ENCODE measurements around the gene GGT1. TPM values are rescaled to one million over a fixed set of nuclear protein-coding genes. Genes with fewer than 3 reads are reported as not detected.

GGT1 gene
- total RNA-seq, 1 experiment from 2014 or later: 0.63 TPM

GRCh38 chr22:24565077-24565476, 37.9 kb upstream of the GGT1 start:
- H3K36me3 Mint-ChIP-seq (ENCODE audit: insufficient read depth, unreplicated experiment): peaks cover 86% of the 10 kb centered on the region
- DNase-seq (ENCODE audit: unreplicated experiment): no peak
- peaks cover 11% of the 10 kb centered on the region for H3K4me1 Mint-ChIP-seq (ENCODE audit: insufficient read depth, unreplicated experiment)
- CTCF ChIA-PET: no interaction called here
- H3K4me3 Mint-ChIP-seq (ENCODE audit: unreplicated experiment): no peak overlapping the region
- TF ChIP-seq CTCF (IDR thresholded peaks at IDR 0.05; ENCODE audit: unreplicated experiment): no peak
- no peaks in the 10 kb centered on the region for H3K9me3 Mint-ChIP-seq (ENCODE audit: unreplicated experiment)
- no TSS peak for BruUV-seq (replicated peaks)
- POLR2A ChIA-PET: interaction anchor here (1.1 to 2.9 kb wide), 2 partner anchors 10 to 12 kb away, joined by 5 to 11 read pairs; partner anchors contain the start of gene GUCD1
- H3K27me3 Mint-ChIP-seq (ENCODE audit: insufficient read depth, unreplicated experiment): no peaks in the 10 kb centered on the region
- H3K27ac Mint-ChIP-seq (ENCODE audit: low read depth, unreplicated experiment): no peak overlapping the region
- intact Hi-C loops (cut with micrococcal nuclease): no loop called here

DNA sequence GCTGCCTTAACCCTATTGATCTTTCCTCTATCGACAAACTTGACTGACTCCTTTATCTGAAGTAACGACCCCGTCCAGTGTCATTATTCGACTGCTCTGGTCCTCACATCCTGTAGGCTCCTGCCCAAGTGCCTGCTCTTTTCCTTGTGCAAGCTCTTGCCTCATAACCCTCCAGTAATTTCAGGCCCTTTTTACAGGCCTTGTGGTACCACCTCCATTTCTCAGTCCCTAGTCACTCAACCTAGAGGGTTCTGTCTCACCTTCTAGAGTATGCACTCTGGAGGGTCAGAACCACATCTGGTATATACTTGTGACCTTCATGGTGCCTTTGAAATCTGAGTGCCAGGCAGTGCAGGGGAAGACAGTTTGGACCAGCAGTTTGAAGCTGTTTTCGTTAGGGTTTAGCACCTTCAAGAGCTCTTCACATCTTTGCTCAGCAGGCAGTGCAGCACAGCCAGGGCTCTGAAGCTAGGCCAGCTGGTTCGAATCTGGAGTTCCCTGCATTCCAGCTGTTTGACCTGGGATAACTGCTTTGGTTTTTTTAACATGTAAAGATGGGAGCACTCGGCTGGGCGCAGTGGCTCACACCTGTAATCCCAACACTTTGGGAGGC, 36.0 kb upstream of the GGT1 start:
- Mint-ChIP-seq H3K4me1 (ENCODE audit: insufficient read depth, unreplicated experiment) (peaks cover 11% of the 10 kb centered on the region), H3K36me3 (ENCODE audit: insufficient read depth, unreplicated experiment) (peaks cover 84% of the 10 kb centered on the region), H3K9me3 (ENCODE audit: unreplicated experiment) (no peaks in the 10 kb centered on the region), H3K4me3 (ENCODE audit: unreplicated experiment) (no peak overlapping the region), H3K27ac (ENCODE audit: low read depth, unreplicated experiment) (no peak overlapping the region), H3K27me3 (ENCODE audit: insufficient read depth, unreplicated experiment) (no peaks in the 10 kb centered on the region)
- intact Hi-C loops (cut with micrococcal nuclease): no loop called here
- no peak for DNase-seq (ENCODE audit: unreplicated experiment)
- BruUV-seq (replicated peaks): no TSS peak
- ChIA-PET POLR2A (interaction anchor here (0.6 to 4.3 kb wide), 2 partner anchors 10 to 13 kb away, joined by 3 to 24 read pairs; partner anchors contain the start of gene GUCD1), CTCF (interaction anchor here (1.3 to 1.7 kb wide), 2 partner anchors 10 kb away, joined by 3 to 5 read pairs; no protein-coding TSS in a partner anchor)
- no peak for TF ChIP-seq CTCF (IDR thresholded peaks at IDR 0.05; ENCODE audit: unreplicated experiment)

GRCh38 chr22:24567668-24568067, 35.3 kb upstream of the GGT1 start:
- POLR2A ChIA-PET: interaction anchor here (4.3 kb wide), 1 partner anchor 13 kb away, joined by 24 read pairs; the partner anchor contains the start of gene GUCD1

DNA sequence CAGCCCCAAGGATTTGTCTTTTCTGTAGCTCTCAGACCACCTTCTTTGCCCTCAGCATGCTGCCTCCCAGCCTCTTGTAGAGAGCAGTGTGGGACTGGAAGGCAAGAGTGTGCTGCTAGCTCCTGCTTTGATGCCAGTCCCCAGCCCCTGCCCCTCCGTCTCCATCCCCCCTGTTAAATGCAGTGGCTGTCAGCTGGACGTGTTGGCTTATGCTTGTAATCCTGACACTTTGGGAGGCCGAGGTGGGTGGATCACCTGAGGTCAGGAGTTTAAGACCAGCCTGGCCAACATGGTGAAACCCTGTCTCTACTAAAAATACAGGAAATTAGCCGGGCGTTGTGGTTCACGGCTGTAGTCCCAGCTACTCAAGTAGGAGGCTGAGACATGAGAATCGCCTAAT, 31.7 kb upstream of the GGT1 start:
- Mint-ChIP-seq H3K9me3 (ENCODE audit: unreplicated experiment) (no peaks in the 10 kb centered on the region), H3K4me3 (ENCODE audit: unreplicated experiment) (no peak overlapping the region), H3K27ac (ENCODE audit: low read depth, unreplicated experiment) (no peak overlapping the region), H3K27me3 (ENCODE audit: insufficient read depth, unreplicated experiment) (no peaks in the 10 kb centered on the region), H3K36me3 (ENCODE audit: insufficient read depth, unreplicated experiment) (peaks cover 92% of the 10 kb centered on the region), H3K4me1 (ENCODE audit: insufficient read depth, unreplicated experiment) (no peaks in the 10 kb centered on the region)
- TF ChIP-seq CTCF (IDR thresholded peaks at IDR 0.05; ENCODE audit: unreplicated experiment): no peak
- intact Hi-C loops (cut with micrococcal nuclease): no loop called here
- BruUV-seq (replicated peaks): no TSS peak
- no peak for DNase-seq (ENCODE audit: unreplicated experiment)
- ChIA-PET CTCF (no interaction called here), POLR2A (no interaction called here)

More at GRCh38 chr22:24567668-24568067, 35.3 kb upstream of the GGT1 start:
- no peaks in the 10 kb centered on the region for H3K27me3 Mint-ChIP-seq (ENCODE audit: insufficient read depth, unreplicated experiment)
- no peak overlapping the region for H3K4me3 Mint-ChIP-seq (ENCODE audit: unreplicated experiment)
- no peak for DNase-seq (ENCODE audit: unreplicated experiment)
- intact Hi-C loops (cut with micrococcal nuclease): no loop called here
- TF ChIP-seq CTCF (IDR thresholded peaks at IDR 0.05; ENCODE audit: unreplicated experiment): no peak
- BruUV-seq (replicated peaks): no TSS peak
- H3K4me1 Mint-ChIP-seq (ENCODE audit: insufficient read depth, unreplicated experiment): peaks cover 11% of the 10 kb centered on the region
- CTCF ChIA-PET: interaction anchor here (0.9 to 1.7 kb wide), 3 partner anchors 10 to 282 kb away, joined by 3 to 5 read pairs (median 3); no protein-coding TSS in a partner anchor
- peaks cover 84% of the 10 kb centered on the region for H3K36me3 Mint-ChIP-seq (ENCODE audit: insufficient read depth, unreplicated experiment)
- H3K27ac Mint-ChIP-seq (ENCODE audit: low read depth, unreplicated experiment): no peak overlapping the region
- H3K9me3 Mint-ChIP-seq (ENCODE audit: unreplicated experiment): no peaks in the 10 kb centered on the region

Measured in MCF 10A (cell line).